GM19372 (cell line): ENCODE data around the gene BGN.

Source experiments
- ATAC-seq: cut with Tn5 transposase; IDR thresholded peaks from one replicate; pipeline ENCODE4 v1.9.1; 2021; ENCODE audit warnings: mild to moderate bottlenecking, low read depth, moderate library complexity; ENCODE audit not compliant: unreplicated experiment

BGN gene

DNA sequence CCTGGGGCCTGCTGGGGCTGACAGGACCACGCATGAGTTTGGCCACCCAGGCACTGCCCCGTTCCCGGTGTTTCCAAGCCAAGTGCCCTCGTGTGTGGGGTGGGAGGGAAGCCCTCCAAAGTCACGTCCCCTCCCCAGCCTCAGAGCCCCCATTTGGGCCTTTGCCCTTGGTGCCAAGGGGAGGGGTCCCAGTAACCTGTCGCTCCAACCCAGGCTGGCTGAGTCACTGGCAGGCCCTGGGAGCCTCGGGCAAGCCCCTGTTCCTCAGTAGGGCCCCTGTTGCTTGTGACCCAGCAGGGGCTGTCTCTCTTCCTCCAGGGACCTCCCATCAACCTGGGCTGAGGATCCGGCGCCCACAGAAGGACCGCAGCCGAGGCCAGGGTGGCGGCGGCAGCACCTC, 13.7 kb upstream of the BGN start:
- no peak for ATAC-seq

DNA sequence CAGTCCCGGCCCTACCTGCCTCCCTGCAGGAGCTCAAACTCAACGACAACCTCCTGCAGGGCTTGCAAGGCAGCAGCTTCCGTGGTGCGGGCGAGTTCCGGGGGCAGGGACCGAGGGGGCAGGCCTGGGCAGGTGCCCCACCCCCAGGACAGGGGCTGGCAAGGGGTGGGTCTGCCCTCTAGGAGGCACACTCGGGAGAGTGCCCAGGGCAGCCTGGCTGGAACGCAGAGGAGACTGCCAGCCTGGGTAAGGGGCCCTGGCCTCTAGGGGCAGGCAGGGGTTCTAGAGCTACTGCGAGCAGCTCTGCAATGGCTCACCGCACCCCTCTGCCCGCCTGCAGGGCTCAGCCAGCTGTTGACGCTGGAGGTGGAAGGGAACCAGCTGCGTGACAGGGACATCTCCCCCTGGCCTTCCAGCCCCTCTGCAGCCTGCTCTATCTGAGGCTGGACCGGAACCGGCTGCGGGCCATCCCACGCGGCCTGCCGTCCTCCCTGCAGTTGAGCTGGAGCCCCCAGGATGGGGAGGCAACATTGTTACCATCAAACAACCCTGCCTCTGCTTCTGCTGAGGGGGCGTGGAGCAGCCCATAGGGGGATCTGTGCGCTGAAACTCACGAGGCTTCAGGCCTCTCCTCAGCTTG, 12.3 kb upstream of the BGN start:
- ATAC-seq: no peak

GRCh38 chrX:153485396-153486080, 9.2 kb upstream of the BGN start:
- no peak for ATAC-seq

DNA sequence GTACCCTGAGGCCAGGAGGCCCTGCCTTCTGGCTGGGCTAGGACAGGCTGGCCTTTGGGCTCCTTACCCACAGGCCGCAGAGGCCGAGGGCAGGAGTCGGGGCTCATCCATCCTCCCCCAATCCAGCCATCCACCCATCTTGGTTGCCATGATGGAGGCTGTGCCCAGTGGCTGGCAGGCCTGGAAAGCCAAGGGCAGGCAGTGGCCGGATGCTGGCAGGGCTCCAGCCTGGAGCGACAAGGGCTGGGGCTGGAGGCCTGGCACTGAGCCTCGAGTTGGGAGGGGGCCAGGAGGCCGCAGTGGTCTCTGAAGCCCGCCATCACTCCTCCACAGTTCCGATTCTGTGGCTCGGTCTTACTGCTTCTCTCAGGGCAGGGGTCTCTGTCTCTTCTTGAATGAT, 8.6 kb upstream of the BGN start:
- no peak for ATAC-seq

DNA sequence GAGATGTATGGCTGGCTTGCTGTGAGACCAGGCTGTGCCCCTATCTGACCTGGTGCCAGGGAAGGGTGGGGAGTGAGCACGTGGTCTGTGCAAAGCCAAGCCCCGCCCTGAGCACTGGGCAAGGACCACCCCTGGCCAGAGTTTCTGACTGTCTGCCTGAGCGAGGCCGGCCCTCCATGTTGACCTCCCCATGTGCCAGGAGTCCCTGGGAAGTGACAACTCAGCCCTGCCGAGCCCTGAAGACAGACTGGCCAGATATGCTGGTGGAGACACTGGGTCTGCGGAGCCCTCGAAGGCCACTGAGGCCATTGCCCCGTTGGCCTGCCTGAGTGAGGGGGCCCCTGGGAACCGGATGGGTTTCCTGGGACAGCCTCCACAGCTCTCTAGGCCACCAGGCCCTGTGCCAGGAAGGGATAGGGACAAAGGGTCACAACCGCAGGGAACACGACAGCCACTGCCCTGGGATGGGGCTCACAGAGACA, 7.1 kb upstream of the BGN start:
- ATAC-seq: no peak

GRCh38 chrX:153488231-153488914, 6.4 kb upstream of the BGN start:
- ATAC-seq: no peak

DNA sequence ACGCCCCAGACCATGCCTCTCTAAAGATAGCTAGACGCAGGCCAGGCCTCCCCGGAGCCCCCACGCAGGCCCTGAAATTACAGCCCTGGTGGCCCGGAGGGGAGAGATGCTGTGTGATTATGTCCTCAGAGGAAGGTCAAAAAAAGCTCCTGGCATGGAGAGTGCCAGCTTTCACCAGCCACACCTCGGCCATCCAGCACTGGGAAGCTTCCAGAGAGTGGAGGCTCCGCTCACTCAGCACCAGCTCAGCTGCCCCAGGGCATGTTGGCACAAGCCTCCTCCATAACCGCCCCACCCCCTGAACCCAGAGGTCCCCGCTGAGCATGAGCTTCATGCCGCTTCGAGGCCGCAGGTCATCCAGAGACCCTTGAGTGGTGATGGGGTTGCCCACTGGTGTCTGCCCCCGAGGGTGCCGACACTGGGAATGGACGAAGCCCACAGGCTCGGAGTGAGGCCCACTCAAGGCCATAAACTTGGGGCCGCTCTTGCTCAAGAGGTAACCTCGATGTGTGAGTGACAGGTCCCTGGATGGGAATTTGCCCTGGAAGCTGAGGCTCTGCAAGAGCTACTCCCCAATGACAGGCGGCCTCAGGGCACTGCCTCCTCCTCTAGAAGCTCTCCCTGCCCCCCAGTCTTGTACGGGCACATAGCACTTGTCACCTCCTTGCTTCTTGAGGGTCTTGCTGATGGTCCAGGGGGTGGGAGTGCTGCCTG, 4.4 kb upstream of the BGN start:
- no peak for ATAC-seq

DNA sequence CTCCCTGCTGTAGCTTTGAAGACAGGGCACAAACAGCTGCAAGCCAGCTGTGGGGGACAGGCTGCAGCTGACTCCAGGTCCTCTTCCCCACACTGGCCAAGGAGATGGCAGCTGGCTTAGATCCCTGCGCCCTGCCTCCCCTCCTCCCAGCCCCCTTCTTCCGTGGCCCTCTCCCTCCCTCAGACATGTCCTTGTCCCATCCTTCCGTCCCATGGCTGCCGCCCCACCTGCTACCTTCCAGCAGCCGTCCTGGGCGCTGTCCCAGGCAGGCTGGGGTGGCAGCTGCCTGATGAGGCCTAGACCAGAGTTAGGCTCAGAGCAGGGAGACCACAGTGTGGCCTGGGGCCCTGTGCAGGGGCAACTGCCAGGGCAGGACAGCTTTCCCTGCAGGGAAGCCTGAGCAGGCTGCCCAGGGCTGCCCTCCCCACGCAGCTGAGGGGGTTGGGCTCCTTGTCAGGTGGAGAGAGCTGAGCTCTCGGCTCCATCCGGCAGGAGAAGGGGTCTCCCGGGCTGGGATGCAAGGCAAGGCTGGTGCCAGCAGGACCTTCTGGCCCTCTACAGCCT, 3.3 kb upstream of the BGN start:
- ATAC-seq: no peak

DNA sequence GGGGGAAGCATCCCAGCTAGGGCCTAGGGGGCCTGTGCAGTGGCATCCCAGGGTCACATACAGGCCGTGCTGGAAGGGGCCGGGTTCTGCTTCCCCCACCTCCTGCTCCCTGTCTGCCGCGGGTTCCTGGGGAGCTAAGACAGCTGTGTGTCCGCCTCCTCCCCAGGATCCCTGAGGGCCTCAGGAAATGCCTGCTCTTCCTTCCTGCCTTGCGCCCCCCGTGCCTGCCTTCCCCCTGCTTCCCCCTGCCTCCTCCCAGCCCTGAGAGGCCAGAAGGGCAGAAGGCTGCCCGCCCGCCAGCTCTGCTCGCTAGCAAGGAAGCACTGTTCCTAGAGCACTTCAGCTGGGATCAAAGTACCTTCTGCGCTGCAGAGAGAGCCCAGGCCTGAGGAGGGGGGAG, 2.9 kb upstream of the BGN start:
- no peak for ATAC-seq

GRCh38 chrX:153492543-153492942, 2.2 kb upstream of the BGN start:
- no peak for ATAC-seq

DNA sequence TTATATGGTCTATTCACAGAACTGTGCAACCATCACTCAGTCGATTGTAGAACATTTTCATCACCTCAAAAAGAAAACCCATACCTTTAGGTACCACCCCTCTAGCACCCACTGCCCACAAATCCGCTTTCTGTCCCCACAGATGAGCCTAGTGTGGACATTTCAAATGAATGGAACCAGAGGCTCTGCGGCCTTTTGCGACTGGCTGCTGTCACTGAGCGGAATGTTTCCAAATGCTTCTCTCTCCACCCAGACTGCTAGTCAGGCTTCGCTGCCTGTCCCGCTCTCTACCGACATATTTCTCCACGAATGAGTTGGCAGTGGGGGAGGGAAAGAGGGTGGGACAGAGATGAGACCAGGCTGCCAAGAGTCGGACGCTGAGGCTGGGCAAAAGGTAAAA, 1.7 kb upstream of the BGN start:
- no peak for ATAC-seq

DNA sequence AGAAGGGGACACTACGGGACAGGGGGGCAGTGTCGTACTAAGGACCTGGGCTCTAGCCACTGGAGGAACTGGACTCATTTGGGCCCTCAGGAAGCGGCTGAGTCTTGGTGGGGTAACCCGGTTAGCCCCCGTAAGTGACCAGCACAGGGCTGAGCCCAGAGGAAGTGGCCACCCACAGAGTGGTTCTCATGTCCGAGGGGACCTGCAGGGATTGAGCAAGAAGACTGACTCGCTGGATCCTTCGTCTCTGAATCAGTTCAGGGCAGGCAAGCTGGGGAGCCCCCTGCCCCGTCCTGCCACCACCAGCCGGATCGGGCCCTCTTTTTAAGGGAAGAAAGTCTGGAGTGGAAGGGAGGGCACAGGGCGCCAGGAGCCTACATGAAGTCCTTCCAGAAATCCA, 719 bp upstream of the BGN start:
- no peak for ATAC-seq

DNA sequence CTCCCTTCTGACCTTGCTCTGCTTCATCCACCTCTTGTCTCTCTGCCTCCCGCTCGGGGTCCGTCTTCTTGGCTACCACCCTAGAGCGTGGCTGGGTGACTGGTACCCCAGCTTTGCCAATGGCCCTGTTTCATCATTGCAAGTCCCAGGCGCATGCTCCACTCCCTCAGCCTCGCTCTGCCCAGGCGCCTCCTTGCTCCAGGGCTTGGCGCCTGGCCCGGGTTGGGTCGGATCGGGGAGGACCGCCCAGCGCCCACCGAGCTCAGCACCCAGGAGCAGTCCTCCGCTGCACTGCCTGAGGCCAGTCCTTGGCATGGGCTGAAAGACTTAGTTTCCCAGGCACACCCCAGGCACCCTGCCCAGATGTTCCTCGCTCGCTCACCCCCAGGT, 577 bp downstream of the BGN start:
- no peak for ATAC-seq

DNA sequence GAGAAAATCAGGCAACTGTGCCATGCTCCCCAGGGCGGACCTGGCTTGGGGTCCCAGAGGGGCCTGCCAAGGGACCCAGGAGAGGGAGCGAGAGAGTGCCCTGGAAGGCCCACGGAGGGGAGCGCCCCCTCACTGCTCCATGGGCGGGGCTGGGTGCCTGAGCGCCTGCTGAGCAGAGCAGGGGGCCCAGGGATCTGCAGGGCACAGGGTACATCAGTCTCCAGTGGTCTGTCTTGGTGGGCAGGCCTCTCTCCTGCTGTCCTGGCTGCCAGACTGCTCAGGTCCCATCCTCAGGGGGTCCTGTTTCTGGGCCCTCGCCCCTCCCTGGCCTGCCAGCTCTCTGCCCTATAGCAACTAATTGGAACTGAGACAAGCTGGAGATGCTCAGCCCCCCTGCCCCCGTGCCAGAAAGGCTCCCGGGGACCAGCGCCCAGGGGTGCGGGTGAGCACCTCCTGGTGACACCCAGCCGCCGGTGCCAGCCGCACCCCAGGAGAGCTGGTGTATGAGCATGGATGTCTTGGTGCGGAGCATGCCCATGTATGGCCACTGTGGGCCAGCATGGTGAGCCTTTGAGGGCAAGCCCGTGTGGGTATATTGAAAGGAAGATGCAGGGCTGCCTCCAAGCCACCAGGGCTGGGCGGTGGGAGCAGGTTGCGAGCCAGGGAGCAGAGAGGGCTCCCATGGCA, 1.3 kb downstream of the BGN start:
- no peak for ATAC-seq

- no peak for ATAC-seq
These were observed 1.8 kb downstream of the BGN start for GRCh38 chrX:153496590-153496959.

DNA sequence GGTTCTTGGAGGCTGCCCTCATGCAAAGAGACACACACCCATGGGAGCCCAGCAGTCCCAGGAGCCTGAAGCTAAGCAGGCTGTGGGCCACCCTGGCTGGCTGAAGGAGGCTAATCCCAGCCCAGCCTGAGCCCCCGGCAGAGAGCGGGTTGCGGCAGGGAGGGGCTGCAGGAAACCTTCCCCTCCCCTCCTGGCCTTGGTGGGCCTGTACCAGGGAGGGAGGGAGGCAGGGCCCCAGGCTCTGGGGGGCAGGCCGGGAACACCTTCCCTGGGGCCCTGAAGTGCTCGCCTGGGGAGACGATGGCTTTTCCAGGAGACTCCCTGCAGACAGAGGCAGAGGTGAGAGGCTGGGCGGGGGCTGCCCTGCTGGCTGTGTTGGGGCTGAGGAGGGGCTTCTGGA, 3.7 kb downstream of the BGN start:
- no peak for ATAC-seq

GRCh38 chrX:153499341-153499740, 4.6 kb downstream of the BGN start:
- no peak for ATAC-seq

DNA sequence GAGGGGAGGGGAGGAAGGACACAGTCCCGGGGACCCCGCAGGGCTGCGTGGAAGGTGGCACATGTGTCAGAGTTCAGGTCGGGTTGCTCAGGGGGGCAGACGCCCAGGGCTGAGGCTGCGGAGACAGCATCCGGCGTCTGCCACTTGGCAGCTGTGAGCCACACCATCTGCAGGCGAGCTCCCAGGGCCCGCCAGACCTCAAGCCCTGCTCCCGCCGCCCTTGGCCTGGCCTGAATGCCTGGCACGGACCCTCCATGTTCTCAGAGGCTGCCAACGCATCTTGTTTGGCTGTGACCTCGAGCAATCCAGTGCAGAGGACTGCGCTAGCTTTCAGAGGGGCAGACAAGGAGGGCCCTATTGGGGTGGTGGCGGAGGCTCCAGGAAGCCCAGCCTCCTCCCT, 5.1 kb downstream of the BGN start:
- no peak for ATAC-seq

DNA sequence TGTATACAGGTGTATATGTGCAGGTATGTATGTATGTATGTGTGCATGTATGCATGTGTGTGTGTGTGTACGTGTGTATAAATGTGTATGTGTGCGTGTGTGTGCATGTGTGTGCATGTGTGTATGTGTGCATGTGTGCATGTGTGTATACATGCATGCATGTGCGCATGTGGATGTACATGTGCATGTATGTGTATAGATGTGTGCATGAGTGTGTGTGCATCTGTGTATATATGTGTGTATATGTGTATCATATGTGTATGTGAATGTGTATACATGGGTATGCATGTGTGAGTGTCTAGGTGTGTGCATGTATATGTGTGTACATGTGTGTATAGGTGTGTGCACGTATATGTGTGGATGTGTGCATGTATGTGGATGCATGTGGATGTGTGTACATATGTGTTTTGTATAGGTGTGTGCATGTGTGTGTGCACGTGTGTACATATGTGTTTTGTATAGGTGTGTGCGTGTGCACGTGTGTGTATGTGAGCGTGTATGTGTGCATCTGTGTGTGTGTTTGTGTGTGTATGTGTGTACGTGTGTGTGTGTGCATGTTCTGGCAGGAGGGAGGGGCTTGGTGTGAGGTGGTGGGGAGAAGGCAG, 6.0 kb downstream of the BGN start:
- ATAC-seq: no peak

DNA sequence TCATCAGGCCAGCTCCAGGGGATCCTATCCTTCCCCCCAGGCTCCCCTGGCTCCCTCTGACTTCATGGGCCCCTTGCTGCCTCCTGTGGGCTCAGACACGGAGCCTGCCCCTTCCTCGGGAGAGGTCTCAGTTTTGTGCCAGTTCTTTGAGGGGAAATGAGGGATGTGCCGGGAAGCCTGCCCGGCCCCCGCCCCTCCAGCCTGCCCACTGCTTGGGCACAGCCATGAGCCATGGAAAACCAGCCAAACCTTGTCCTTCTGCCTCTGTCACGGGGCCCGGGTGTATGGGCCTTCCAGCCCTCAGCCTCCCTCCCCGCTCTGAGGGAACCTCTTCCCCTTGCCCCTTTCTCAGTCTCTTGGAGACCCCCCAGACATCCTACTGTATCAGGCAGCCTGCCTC, 6.8 kb downstream of the BGN start:
- ATAC-seq: no peak
